SK-N-MC (cell line): Measurements from ENCODE around the gene DOCK4.

Experiments used
- DNase-seq: peaks from one replicate; pipeline ENCODE4 v3.0.0-alpha.2; 2011; ENCODE audit warnings: low read depth, low spot score
- H3K27ac ChIP-seq: fragments of 200-600 bp; sonication (generic); 2 replicates; pipeline ENCODE4 v1.5.1; 2016; ENCODE audit warnings: mixed run types
- H3K36me3 ChIP-seq: fragments of 200-600 bp; sonication (generic); 2 replicates; pipeline ENCODE4 v1.6.1; 2017; ENCODE audit warnings: antibody characterized with exemption, low read length, mixed read lengths; ENCODE audit not compliant: insufficient read depth
- H3K4me3 ChIP-seq: fragments of 200-600 bp; sonication (generic); 2 replicates; pipeline ENCODE4 v1.5.1; 2016
- H3K9ac ChIP-seq: fragments of 200-600 bp; sonication (generic); 2 replicates; pipeline ENCODE4 v1.8.0; 2017; ENCODE audit warnings: mixed run types, mixed read lengths; ENCODE audit not compliant: insufficient read length
- H3K9me3 ChIP-seq: fragments of 200-600 bp; sonication (generic); 2 replicates; pipeline ENCODE4 v1.6.1; 2017; ENCODE audit warnings: low read depth, mild to moderate bottlenecking, antibody characterized with exemption, low read length, moderate library complexity, mixed read lengths
- EZH2 ChIP-seq: fragments of 200-600 bp; sonication (generic); IDR thresholded peaks from one replicate; pipeline ENCODE4 v1.6.1; 2017; ENCODE audit warnings: antibody characterized with exemption
- FOXP2 ChIP-seq: optimal IDR thresholded peaks from 2 replicates; pipeline ENCODE3; 2011; ENCODE audit warnings: mild to moderate bottlenecking, moderate library complexity; ENCODE audit not compliant: insufficient read depth; ENCODE audit errors: extremely low read length, control extremely low read depth
- POLR2AphosphoS5 ChIP-seq: IDR thresholded peaks from 2 replicates; pipeline ENCODE4 v1.6.1; 2012; ENCODE audit warnings: mild to moderate bottlenecking, low read depth, low read length, borderline replicate concordance

DOCK4 gene

GRCh38 chr7:111752022-111752582 lies 454.1 kb downstream of the DOCK4 start:
- Histone ChIP-seq H3K36me3 (no peaks in the 10 kb centered on the region), H3K9ac (no peak overlapping the region), H3K4me3 (no peak overlapping the region), H3K9me3 (no peaks in the 10 kb centered on the region), H3K27ac (no peak overlapping the region)
- DNase-seq: no peak
- TF ChIP-seq EZH2: no peak

DNA sequence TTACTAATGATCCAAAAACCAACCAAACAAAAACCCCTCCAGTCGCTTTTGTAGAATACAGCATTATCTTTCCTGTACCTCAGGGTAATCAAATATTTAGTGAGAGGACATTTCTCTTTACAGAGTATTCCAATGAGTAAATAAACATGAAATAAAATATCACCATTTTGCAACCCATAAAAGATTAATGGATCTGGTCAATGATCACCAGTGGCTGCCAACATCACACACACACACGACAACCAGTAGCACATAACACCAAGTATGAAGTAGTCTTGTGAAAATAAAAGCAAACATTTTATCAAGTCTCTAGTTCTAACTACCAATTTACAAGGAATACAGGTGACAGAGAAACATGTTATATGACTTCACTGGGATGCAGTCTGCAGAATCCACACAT lies 455.3 kb downstream of the DOCK4 start:
- DNase-seq: no peak
- H3K9ac ChIP-seq: no peak overlapping the region
- H3K4me3 ChIP-seq: no peak overlapping the region
- no peaks in the 10 kb centered on the region for H3K36me3 ChIP-seq
- H3K27ac ChIP-seq: no peak overlapping the region
- TF ChIP-seq EZH2: no peak
- no peak for TF ChIP-seq FOXP2
- no peak for TF ChIP-seq POLR2AphosphoS5
- no peaks in the 10 kb centered on the region for H3K9me3 ChIP-seq

DNA sequence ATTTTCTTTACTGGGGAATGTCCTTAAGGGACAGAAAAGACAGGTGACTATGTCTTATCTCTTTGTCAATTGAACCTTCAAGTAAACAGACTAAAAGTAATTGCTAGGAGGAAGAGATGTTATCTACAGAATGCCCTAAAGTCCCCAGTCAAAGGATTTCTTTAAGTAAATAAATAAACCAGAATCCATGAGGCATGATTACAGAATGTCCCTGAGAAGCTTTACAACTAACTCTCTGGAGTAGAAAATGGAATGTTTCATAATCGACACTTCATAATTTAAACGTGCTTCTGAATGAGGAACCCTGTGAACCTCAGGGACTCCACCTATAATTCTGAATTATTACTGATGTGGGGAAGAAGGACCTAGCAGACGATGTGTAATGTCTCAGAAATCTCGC lies 456.0 kb downstream of the DOCK4 start:
- no peak for TF ChIP-seq FOXP2
- TF ChIP-seq POLR2AphosphoS5: no peak
- no peak for TF ChIP-seq EZH2
- H3K4me3 ChIP-seq: no peak overlapping the region
- no peaks in the 10 kb centered on the region for H3K9me3 ChIP-seq
- no peak overlapping the region for H3K9ac ChIP-seq
- H3K36me3 ChIP-seq: no peaks in the 10 kb centered on the region
- no peak for DNase-seq
- H3K27ac ChIP-seq: no peak overlapping the region

- Histone ChIP-seq H3K27ac (no peak overlapping the region), H3K9me3 (no peaks in the 10 kb centered on the region), H3K4me3 (no peak overlapping the region), H3K9ac (no peak overlapping the region), H3K36me3 (no peaks in the 10 kb centered on the region)
- DNase-seq: no peak
- TF ChIP-seq FOXP2: no peak
- TF ChIP-seq POLR2AphosphoS5: no peak
- no peak for TF ChIP-seq EZH2
Observed at GRCh38 chr7:111749625-111750024, 456.6 kb downstream of the DOCK4 start.

- H3K9me3 ChIP-seq: no peaks in the 10 kb centered on the region
- no peak overlapping the region for H3K27ac ChIP-seq
- no peak for DNase-seq
- no peak for TF ChIP-seq EZH2
- no peak for TF ChIP-seq FOXP2
- H3K9ac ChIP-seq: no peak overlapping the region
- no peaks in the 10 kb centered on the region for H3K36me3 ChIP-seq
- H3K4me3 ChIP-seq: no peak overlapping the region
Observed at GRCh38 chr7:111747718-111748117, 458.5 kb downstream of the DOCK4 start.

- H3K36me3 ChIP-seq: no peaks in the 10 kb centered on the region
- no peak for DNase-seq
Observed at GRCh38 chr7:111746950-111747349, 459.2 kb downstream of the DOCK4 start.

GRCh38 chr7:111744501-111745155 lies 461.6 kb downstream of the DOCK4 start:
- Histone ChIP-seq H3K36me3 (no peaks in the 10 kb centered on the region), H3K9me3 (no peaks in the 10 kb centered on the region), H3K27ac (peak overlapping the region; percentile 74), H3K9ac (no peak overlapping the region), H3K4me3 (no peak overlapping the region)
- DNase-seq: no peak
- TF ChIP-seq FOXP2 (no peak), POLR2AphosphoS5 (no peak), EZH2 (no peak)

More at GRCh38 chr7:111746950-111747349, 459.2 kb downstream of the DOCK4 start:
- H3K4me3 ChIP-seq: no peak overlapping the region
- no peaks in the 10 kb centered on the region for H3K9me3 ChIP-seq
- no peak overlapping the region for H3K9ac ChIP-seq
- H3K27ac ChIP-seq: no peak overlapping the region
- no peak for TF ChIP-seq FOXP2
- TF ChIP-seq POLR2AphosphoS5: no peak
- TF ChIP-seq EZH2: no peak

DNA sequence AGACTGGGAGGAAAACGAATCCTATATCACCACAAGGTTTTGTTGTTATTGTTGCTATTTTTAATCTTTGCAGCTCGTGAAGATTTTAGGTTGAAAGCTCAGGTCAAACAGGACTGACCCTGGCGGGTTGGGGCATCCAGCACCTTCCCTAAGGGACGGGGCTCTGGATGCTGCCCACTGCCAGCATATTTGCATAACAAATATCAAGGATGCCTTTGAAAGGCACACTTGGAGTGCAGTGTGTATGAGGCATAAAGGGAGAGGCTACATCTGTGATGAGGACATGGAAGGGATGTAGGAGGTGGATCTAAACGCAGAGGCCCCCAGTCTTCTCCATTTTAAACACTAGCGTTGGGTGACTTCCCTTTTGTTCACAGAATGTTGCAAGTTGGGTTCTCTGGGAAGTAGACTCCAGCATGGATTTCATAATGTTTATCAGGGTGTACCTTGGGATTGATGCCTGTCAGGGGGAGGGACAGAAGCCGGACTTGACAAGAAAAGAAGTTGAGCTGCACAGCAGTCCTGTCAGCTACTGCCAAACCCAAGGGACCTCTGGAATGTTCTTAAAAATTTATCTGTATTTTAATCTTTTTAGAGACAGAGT lies 462.9 kb downstream of the DOCK4 start:
- TF ChIP-seq FOXP2 (no peak), POLR2AphosphoS5 (no peak), EZH2 (no peak)
- Histone ChIP-seq H3K9me3 (no peaks in the 10 kb centered on the region), H3K4me3 (no peak overlapping the region), H3K36me3 (no peaks in the 10 kb centered on the region), H3K9ac (no peak overlapping the region), H3K27ac (no peak overlapping the region)
- DNase-seq: no peak
